Pancreas (tissue), 10 donors: ENCODE results near the gene CCNF. TPM values are rescaled to one million over a fixed set of nuclear protein-coding genes. Genes with fewer than 3 reads are reported as not detected.

Source experiments
- ATAC-seq, 4 donors: fragments of 200-7000 bp; cut with Tn5 transposase; one replicate each; pipeline versions ENCODE4 v1.8.0 to v1.9.1; 2020; ENCODE audit warnings: mild to moderate bottlenecking in 4 of 4, moderate library complexity in 4 of 4
- DNase-seq, 6 donors: peaks; one replicate each; pipeline ENCODE4 v3.0.0-alpha.2; 2020
- FAIRE-seq: peaks from 2 replicates; lab custom pipeline; 2012; peaks lifted over from hg19 to GRCh38; lab: Jason Lieb, UNC
- H3K27ac ChIP-seq, 4 donors: fragments of 200-600 bp; sonication (generic); 1 replicate in 3 of 4; 2 replicates in 1 of 4; pipeline versions ENCODE4 v1.5.0 to v1.8.0; 2020
- H3K27me3 ChIP-seq, 4 donors: fragments of 200-600 bp; one replicate each; pipeline ENCODE4 v1.8.0; 2021
- H3K36me3 ChIP-seq, 3 donors: fragments of 200-600 bp; sonication (generic) in 1 of 3; one replicate each; pipeline versions ENCODE4 v1.5.0 to v1.8.0; 2020 to 2021
- H3K4me1 ChIP-seq, 3 donors: fragments of 200-600 bp; one replicate each; pipeline ENCODE4 v1.8.0; 2021
- H3K4me3 ChIP-seq, 4 donors: fragments of 200-600 bp; sonication (generic) in 2 of 4; one replicate each; pipeline versions ENCODE4 v1.5.0 to v1.8.0; 2020 to 2021
- H3K9me3 ChIP-seq, 4 donors: fragments of 200-600 bp; one replicate each; pipeline ENCODE4 v1.8.0; 2021
- CTCF ChIP-seq, 4 donors: fragments of 200-600 bp; sonication (generic) in 3 of 4; IDR thresholded peaks; one replicate each; pipeline versions ENCODE4 v1.5.0 to v1.8.0; 2021; ENCODE audit warnings: antibody characterized with exemption in 4 of 4
- WGBS, 2 donors: extraction: QIAGEN DNeasy Blood & Tissue Kit; methylation state at CpG; one replicate each; pipeline ENCODE4 v1.1.7; 2013; 5-methylcytosine and 5-hydroxymethylcytosine counted together
- intact Hi-C, 3 donors: fragments of 100-400 bp; cut with DNase I; formaldehyde crosslinking; loops; one replicate each; pipeline versions ENCODE4 v1.11.1 to v1.14.2; 2022
- polyA plus RNA-seq, 2 donors: library from polyadenylated mRNA; stranded (reverse); fragments of 200-250 nt; gene quantifications; one replicate each; pipeline ENCODE4 v1.2.3, GENCODE V29; 2013
- total RNA-seq, 6 donors: library from RNA; stranded (reverse); fragmentation: NEBNext Ultra II Directional in 4 of 6; extraction: Animal tissue kit (Norgen Biotek cat#: 25700) in 4 of 6; gene quantifications; one replicate each; pipeline versions ENCODE4 v1.2.1 to v1.2.4, GENCODE V29; 2021 to 2023
- donor health status: healthy with polysubstance abuse.
- donor health status: DM: no; HTN: no; CAD: no; lungs with moderate emphysema.
- donor health status: DM: no; HTN: no; CAD: no.
- donor health status: control.
- donor health status: control.
- donor health status: Bipolar disorder and iron deficiency.
- donor health status: DM: yes; HTN: yes; CAD: no.
- donor health status: DM: no; HTN: no; CAD: no.
- donor health status: DM: no; HTN: no; CAD: no.
- donor health status: DM: yes; HTN: yes; CAD: no.

Gene CCNF
- total and polyA plus RNA-seq, 8 donors: 0.69 to 2.6 (median 1.1) TPM

GRCh38 chr16:2398520-2398919 is 30.7 kb upstream of the CCNF start:
- FAIRE-seq (no peak), ATAC-seq (no peak), DNase-seq (no peak)
- H3K9me3 ChIP-seq: no peaks in the 10 kb centered on the region
- TF ChIP-seq CTCF (IDR thresholded peaks at IDR 0.05): no peak
- WGBS, 2 donors: 86 to 91% methylated on average over 5 of the region's 5 CpGs
- no peak overlapping the region for H3K4me3 ChIP-seq
- no peaks in the 10 kb centered on the region for H3K4me1 ChIP-seq
- no peaks in the 10 kb centered on the region for H3K36me3 ChIP-seq
- no peaks in the 10 kb centered on the region for H3K27me3 ChIP-seq
- intact Hi-C loops: loop anchor here in 1 of 3 donors (10.0 kb wide), 1 partner anchor 54 kb away; the partner anchor contains the start of gene ABCA3
- H3K27ac ChIP-seq: no peak overlapping the region

GRCh38 chr16:2404099-2404498 is 25.1 kb upstream of the CCNF start:
- FAIRE-seq (no peak), DNase-seq (no peak), ATAC-seq (no peak)
- TF ChIP-seq CTCF (IDR thresholded peaks at IDR 0.05): no peak
- Histone ChIP-seq H3K4me1 (no peaks in the 10 kb centered on the region), H3K9me3 (no peaks in the 10 kb centered on the region), H3K36me3 (no peaks in the 10 kb centered on the region), H3K27me3 (no peaks in the 10 kb centered on the region), H3K4me3 (no peak overlapping the region), H3K27ac (no peak overlapping the region)
- 65 to 69% methylated on average over 4 of the region's 4 CpGs for WGBS, 2 donors
- intact Hi-C loops: no loop called here

DNA sequence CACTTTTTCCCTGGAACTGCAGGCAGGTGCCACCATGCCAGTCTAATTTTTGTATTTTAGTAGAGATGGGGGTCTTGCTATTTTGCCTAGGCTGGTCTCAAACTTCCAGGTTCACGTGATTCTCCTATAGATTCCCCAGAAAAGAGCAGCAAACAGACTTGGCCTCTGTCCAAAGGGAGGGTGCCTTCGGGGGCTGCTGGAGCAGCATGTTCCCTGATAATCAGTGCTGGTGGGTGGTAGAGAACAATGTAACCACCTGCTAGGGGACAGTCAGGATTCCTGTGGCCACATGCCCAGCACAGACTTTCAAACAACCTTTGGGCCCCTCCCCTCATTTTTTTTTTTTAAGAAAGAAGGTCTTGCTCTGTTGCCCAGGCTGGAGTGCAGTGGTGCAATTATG is 14.2 kb upstream of the CCNF start:
- ATAC-seq (no peak), FAIRE-seq (no peak), DNase-seq (peak in 1 of 6 donors; percentile 11)
- Histone ChIP-seq H3K4me3 (no peak overlapping the region), H3K9me3 (no peaks in the 10 kb centered on the region), H3K4me1 (no peaks in the 10 kb centered on the region), H3K27ac (no peak overlapping the region), H3K36me3 (no peaks in the 10 kb centered on the region), H3K27me3 (no peaks in the 10 kb centered on the region)
- intact Hi-C loops: no loop called here
- no peak for TF ChIP-seq CTCF (IDR thresholded peaks at IDR 0.05)
- WGBS, 2 donors: 51 to 52% methylated on average over 2 of the region's 2 CpGs

DNA sequence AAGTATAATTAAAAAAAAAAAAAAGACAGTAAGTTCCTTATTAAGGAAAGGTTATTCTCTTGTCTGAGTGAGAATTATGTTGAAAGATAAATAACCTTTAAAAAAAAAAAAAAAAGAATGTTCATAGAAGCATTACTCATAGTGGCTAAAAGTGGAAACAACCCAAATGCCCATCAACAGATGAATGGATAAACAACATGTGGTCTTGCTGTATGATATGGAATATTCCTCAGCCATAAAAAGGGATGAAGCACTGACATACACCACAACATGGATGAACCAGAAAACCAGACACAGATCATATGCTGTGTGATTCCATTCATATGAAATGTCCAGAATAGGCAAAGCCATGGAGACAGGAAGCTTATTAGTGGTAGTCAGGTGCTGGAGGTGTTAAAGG is 9.2 kb upstream of the CCNF start:
- H3K36me3 ChIP-seq: no peaks in the 10 kb centered on the region
- intact Hi-C loops: loop anchor here in 2 of 3 donors (10.0 kb wide), 1 partner anchor 75 kb away; the partner anchor contains the start of gene ABCA3 (in 2 of the 2)
- no peak for ATAC-seq
- TF ChIP-seq CTCF (IDR thresholded peaks at IDR 0.05): no peak
- no peak overlapping the region for H3K4me3 ChIP-seq
- FAIRE-seq: no peak
- DNase-seq: no peak
- no peak overlapping the region for H3K27ac ChIP-seq
- no peaks in the 10 kb centered on the region for H3K4me1 ChIP-seq
- H3K9me3 ChIP-seq: no peaks in the 10 kb centered on the region
- H3K27me3 ChIP-seq: no peaks in the 10 kb centered on the region

DNA sequence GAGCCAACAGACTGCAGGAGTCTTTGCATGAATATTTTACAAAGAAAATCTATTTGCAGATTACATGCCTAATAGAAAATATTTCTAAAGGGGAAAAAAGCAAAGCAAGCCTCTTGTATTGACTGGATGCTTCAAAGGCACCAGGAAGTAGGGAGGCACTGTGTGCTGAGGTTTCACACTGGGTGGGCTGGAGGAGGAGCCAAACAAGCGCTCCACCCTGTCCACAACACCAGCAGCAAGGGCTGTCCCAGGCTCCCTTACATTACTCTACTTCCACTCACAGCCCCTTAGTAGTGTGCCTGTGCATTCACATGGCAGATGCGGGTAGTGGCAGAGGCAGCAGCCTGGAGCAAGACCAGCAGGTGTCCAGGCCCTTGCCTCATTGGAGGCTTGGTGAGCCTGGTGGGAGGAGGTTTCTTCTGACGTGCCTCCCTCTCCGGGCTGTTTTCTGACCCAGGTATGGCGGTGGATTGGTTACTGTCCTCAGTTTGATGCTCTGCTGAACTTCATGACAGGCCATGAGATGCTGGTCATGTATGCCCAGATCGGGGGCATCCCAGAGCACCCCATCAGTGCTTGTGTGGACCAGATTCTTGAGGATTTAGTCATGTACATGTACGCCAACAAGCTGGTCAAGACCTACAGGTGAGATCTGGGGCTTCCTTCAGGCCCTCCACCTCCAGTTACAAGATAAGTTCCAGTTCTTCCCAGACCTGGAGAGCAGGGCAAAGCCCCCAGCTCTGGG is 7.0 kb upstream of the CCNF start:
- DNase-seq (peak in 1 of 6 donors; percentile 28), ATAC-seq (no peak)

More for the DNA sequence above, 7.0 kb upstream of the CCNF start:
- H3K9me3 ChIP-seq: no peaks in the 10 kb centered on the region
- H3K4me3 ChIP-seq: no peak overlapping the region
- 88 to 95% methylated on average over 7 of the region's 7 CpGs for WGBS, 2 donors
- FAIRE-seq: no peak
- no peaks in the 10 kb centered on the region for H3K4me1 ChIP-seq
- intact Hi-C loops: loop anchor here in 2 of 3 donors (10.0 kb wide), 1 partner anchor 77 kb away; the partner anchor contains the start of gene ABCA3 (in 2 of the 2)
- TF ChIP-seq CTCF (IDR thresholded peaks at IDR 0.05): no peak
- H3K27ac ChIP-seq: no peak overlapping the region
- no peaks in the 10 kb centered on the region for H3K36me3 ChIP-seq
- no peaks in the 10 kb centered on the region for H3K27me3 ChIP-seq
